CD4-positive, alpha-beta T cell (primary cell): ENCODE results near the gene CTSV. TPM values are rescaled to one million over a fixed set of nuclear protein-coding genes. Genes with fewer than 3 reads are reported as not detected.
"Not testable (repeated sequence)": the region's sequence is repeated elsewhere in the genome, so short reads cannot be mapped to it uniquely, and the experiment has no call there.

Experiments
- ATAC-seq: fragments of 200-7000 bp; cut with Tn5 transposase; one replicate; pipeline ENCODE4 v1.10.0; 2022; ENCODE audit warnings: mild to moderate bottlenecking; ENCODE audit not compliant: poor library complexity
- CTCF ChIA-PET: fragments of 350-600 bp; sonication (Branson Sonifier 250); formaldehyde crosslinking; loops from one replicate; lab custom pipeline; 2021; ENCODE audit warnings: antibody characterized with exemption, inconsistent platforms; lab: Charles Lee
- POLR2A ChIA-PET: fragments of 350-600 bp; sonication (Branson Sonifier 250); formaldehyde crosslinking; loops from one replicate; lab custom pipeline; 2021; ENCODE audit warnings: antibody characterized with exemption, inconsistent platforms; lab: Charles Lee
- DNase-seq, 14 experiments: peaks; one replicate each; pipeline ENCODE4 v3.0.0-alpha.2; 2013 to 2020; ENCODE audit warnings: mixed read lengths in 2 of 14
- H3K27ac ChIP-seq, 2 donors: one replicate each; pipeline versions ENCODE4 v1.5.1 to v1.7.0; 2013; ENCODE audit warnings: low read length in 2 of 2, low read depth in 1 of 2, mild to moderate bottlenecking in 1 of 2
- H3K27me3 ChIP-seq, 2 experiments: 1 replicate in 1 of 2; 2 replicates in 1 of 2; pipeline versions ENCODE4 v1.6.1 to v1.7.0; 2013; ENCODE audit warnings: low read length in 2 of 2, control low read depth in 1 of 2, mild to moderate bottlenecking in 1 of 2, moderate library complexity in 1 of 2; ENCODE audit not compliant: insufficient read depth in 2 of 2, control insufficient read depth in 1 of 2
- H3K36me3 ChIP-seq: one replicate; pipeline ENCODE4 v1.6.1; 2013; ENCODE audit warnings: low read length, control low read depth; ENCODE audit not compliant: insufficient read depth
- H3K4me1 ChIP-seq: one replicate; pipeline ENCODE4 v1.6.1; 2013; ENCODE audit warnings: low read length, control low read depth; ENCODE audit not compliant: insufficient read depth
- H3K4me3 ChIP-seq: one replicate; pipeline ENCODE4 v1.5.1; 2013; ENCODE audit warnings: mild to moderate bottlenecking, low read length, moderate library complexity
- H3K9me3 ChIP-seq, 2 experiments: 1 replicate in 1 of 2; 2 replicates in 1 of 2; pipeline versions ENCODE4 v1.6.1 to v1.7.0; 2013; ENCODE audit warnings: low read length in 2 of 2, mild to moderate bottlenecking in 2 of 2, control low read depth in 1 of 2, moderate library complexity in 1 of 2; ENCODE audit not compliant: control insufficient read depth in 1 of 2, insufficient read depth in 1 of 2
- H3K27ac Mint-ChIP-seq: one replicate; pipeline ENCODE4 v1.8.0; 2020; ENCODE audit warnings: mixed read lengths
- H3K27me3 Mint-ChIP-seq: one replicate; pipeline ENCODE4 v1.8.0; 2021; ENCODE audit warnings: mixed read lengths
- H3K36me3 Mint-ChIP-seq: one replicate; pipeline ENCODE4 v1.8.0; 2021; ENCODE audit warnings: low read depth, mixed read lengths
- H3K4me1 Mint-ChIP-seq: one replicate; pipeline ENCODE4 v1.8.0; 2021; ENCODE audit warnings: low read depth, mixed read lengths
- H3K4me3 Mint-ChIP-seq: one replicate; pipeline ENCODE4 v1.8.0; 2020; ENCODE audit warnings: mild to moderate bottlenecking, mixed read lengths
- H3K9me3 Mint-ChIP-seq: one replicate; pipeline ENCODE4 v1.8.0; 2020; ENCODE audit warnings: mixed read lengths
- CTCF ChIP-seq: fragments of 200-600 bp; IDR thresholded peaks from one replicate; pipeline ENCODE4 v1.8.0; 2022; ENCODE audit warnings: antibody characterized with exemption, mild to moderate bottlenecking
- intact Hi-C, 2 experiments: fragments of 100-400 bp; cut with DNase I in 1 of 2; cut with micrococcal nuclease in 1 of 2; formaldehyde crosslinking; loops; one replicate each; pipeline versions ENCODE4 v1.15.1 to v1.9.0; 2023 to 2025; cut with DNase I, micrococcal nuclease
- total RNA-seq, 174 experiments: library from RNA in 2 of 174; stranded (reverse) in 2 of 174; gene quantifications; one replicate each; pipeline ENCODE4 v1.2.3 and lab custom pipeline; 2021 to 2026

Gene CTSV
- total RNA-seq, 2 experiments from 2014 or later, result 0.11 TPM; not detected in 1

DNA sequence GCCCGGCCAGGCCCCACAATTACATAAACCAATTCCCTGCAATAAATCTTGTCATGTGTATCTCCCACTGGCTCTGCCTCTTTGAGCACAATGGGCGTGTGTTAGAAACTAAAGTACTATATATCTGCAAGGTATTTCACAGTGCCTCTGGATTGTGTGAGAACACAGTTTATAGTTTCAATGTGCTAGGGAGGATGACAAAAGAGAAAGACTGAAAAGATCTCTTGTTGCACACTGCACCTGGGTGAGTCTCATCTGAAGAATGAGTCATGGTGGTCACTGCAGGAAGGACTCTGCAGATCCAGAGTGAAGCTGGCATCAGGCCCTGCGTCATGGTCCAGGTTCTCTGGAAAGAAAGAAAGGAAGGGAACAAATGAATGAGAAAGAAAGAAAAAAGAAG, 20.7 kb upstream of the CTSV start:
- Mint-ChIP-seq H3K4me3 (no peak overlapping the region), H3K36me3 (no peaks in the 10 kb centered on the region), H3K27me3 (peaks cover 11% of the 10 kb centered on the region), H3K4me1 (no peaks in the 10 kb centered on the region), H3K27ac (no peak overlapping the region), H3K9me3 (no peaks in the 10 kb centered on the region)
- no peaks in the 10 kb centered on the region for H3K27me3 ChIP-seq
- TF ChIP-seq CTCF, result no peak
- ATAC-seq, result no peak
- no peaks in the 10 kb centered on the region for H3K9me3 ChIP-seq
- intact Hi-C loops, result no loop called here
- no peaks in the 10 kb centered on the region for H3K4me1 ChIP-seq
- no peak for DNase-seq
- POLR2A ChIA-PET, result no interaction called here
- H3K4me3 ChIP-seq, result no peak overlapping the region
- no peak overlapping the region for H3K27ac ChIP-seq
- H3K36me3 ChIP-seq, result no peaks in the 10 kb centered on the region
- CTCF ChIA-PET, result no interaction called here

DNA sequence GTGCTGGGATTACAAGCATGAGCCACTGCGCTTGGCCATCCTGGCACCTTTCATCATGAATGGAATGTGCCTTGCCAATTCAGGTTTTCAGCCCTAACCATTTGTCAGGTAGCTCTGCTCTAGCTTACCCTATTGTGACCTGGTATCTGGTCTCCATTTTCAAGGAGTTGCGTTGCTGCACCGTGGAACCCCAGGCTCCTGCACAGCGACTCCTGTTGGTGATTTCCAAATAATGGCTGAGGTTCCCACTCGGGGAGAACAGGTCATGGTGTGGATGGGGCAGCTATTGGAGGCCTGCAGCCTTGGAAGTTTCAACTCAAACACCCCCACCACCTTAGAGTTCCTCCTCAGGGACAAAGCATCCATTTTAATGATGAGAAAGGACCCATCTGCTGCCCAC, 18.7 kb upstream of the CTSV start:
- Histone ChIP-seq H3K36me3 (no peaks in the 10 kb centered on the region), H3K4me1 (no peaks in the 10 kb centered on the region), H3K9me3 (no peaks in the 10 kb centered on the region), H3K27me3 (peaks cover 0 to 7% of the 10 kb centered on the region in 2 experiments), H3K4me3 (no peak overlapping the region), H3K27ac (no peak overlapping the region)
- Mint-ChIP-seq H3K4me3 (no peak overlapping the region), H3K4me1 (no peaks in the 10 kb centered on the region), H3K27me3 (peaks cover 28% of the 10 kb centered on the region), H3K36me3 (no peaks in the 10 kb centered on the region), H3K9me3 (no peaks in the 10 kb centered on the region), H3K27ac (no peak overlapping the region)
- ChIA-PET CTCF (no interaction called here), POLR2A (no interaction called here)
- intact Hi-C loops, result no loop called here
- DNase-seq, result no peak
- no peak for TF ChIP-seq CTCF
- no peak for ATAC-seq

DNA sequence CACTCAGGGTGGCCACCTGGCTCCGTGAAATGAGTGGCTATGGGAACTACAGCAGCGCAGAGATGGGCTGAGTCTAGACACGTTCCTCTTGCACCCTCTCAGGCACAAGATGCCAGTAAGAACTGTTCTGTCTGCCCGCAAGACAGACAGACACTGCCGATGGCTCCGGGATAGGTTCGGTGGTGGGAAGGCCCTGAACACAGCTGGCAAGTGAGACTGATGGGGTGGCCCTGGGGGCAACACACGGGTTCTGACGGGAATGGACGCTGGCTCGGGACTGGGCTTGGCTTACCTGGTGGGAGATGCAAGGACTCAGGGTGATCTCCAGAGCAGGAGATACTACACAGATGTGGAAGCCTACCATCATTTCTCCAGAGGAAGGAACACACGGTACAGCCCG, 16.9 kb upstream of the CTSV start:
- H3K36me3 ChIP-seq, H3K36me3 Mint-ChIP-seq, H3K4me3 ChIP-seq, H3K4me1 Mint-ChIP-seq, H3K4me1 ChIP-seq, H3K9me3 ChIP-seq, H3K9me3 Mint-ChIP-seq, H3K4me3 Mint-ChIP-seq, DNase-seq, H3K27ac Mint-ChIP-seq, intact Hi-C loops, ATAC-seq, H3K27me3 ChIP-seq, POLR2A ChIA-PET, H3K27ac ChIP-seq, CTCF ChIA-PET: not testable (repeated sequence)
- H3K27me3 Mint-ChIP-seq, result peaks cover 36% of the 10 kb centered on the region

GRCh38 chr9:97053717-97054116, 14.8 kb upstream of the CTSV start:
- no peak for DNase-seq
- intact Hi-C loops, result no loop called here
- POLR2A ChIA-PET, result no interaction called here
- TF ChIP-seq CTCF, result no peak
- Mint-ChIP-seq H3K36me3 (no peaks in the 10 kb centered on the region), H3K27me3 (peaks cover 43% of the 10 kb centered on the region), H3K4me3 (no peak overlapping the region), H3K4me1 (no peaks in the 10 kb centered on the region), H3K27ac (no peak overlapping the region), H3K9me3 (no peaks in the 10 kb centered on the region)
- Histone ChIP-seq H3K4me3 (no peak overlapping the region), H3K9me3 (no peaks in the 10 kb centered on the region), H3K4me1 (no peaks in the 10 kb centered on the region), H3K27me3 (peaks cover 6 to 7% of the 10 kb centered on the region in 2 experiments), H3K27ac (no peak overlapping the region), H3K36me3 (no peaks in the 10 kb centered on the region)
- no peak for ATAC-seq
- CTCF ChIA-PET, result no interaction called here
